NOMO-1 treated with dmso at 0.1 percent for 144 hours (cell line): ENCODE results near the gene TEX19.

Source experiments
- DNase-seq: peaks from one replicate; lab custom pipeline; 2025; ENCODE audit not compliant: unreplicated experiment; lab: John Stamatoyannopoulos, UW

Gene TEX19

DNA sequence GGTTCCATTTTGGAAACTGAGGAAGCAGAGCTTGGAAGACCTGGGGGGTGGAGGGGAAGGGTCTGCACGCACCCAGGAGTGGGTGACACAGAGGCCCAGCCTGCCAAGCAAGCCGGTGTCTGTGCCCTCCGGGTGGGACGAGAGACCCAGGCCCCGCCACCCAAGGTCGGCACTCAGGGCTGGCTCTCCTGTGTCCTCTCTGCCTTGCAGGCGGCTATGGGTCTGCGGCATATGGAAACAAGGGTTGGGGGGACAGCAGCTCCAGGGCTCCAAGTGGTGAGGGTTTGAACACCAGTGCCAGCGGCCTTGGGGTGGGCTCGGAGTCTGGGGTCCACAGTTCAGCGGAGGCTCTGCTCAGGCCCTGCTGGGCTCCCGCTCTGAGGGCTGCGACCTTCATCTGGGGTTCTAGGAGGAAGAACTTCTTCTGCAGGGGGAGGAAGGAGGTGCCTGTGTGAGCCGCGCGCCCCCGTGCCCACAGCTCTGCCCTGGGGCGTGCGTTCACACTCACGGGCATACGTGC, 37.0 kb upstream of the TEX19 start:
- no peak for DNase-seq

DNA sequence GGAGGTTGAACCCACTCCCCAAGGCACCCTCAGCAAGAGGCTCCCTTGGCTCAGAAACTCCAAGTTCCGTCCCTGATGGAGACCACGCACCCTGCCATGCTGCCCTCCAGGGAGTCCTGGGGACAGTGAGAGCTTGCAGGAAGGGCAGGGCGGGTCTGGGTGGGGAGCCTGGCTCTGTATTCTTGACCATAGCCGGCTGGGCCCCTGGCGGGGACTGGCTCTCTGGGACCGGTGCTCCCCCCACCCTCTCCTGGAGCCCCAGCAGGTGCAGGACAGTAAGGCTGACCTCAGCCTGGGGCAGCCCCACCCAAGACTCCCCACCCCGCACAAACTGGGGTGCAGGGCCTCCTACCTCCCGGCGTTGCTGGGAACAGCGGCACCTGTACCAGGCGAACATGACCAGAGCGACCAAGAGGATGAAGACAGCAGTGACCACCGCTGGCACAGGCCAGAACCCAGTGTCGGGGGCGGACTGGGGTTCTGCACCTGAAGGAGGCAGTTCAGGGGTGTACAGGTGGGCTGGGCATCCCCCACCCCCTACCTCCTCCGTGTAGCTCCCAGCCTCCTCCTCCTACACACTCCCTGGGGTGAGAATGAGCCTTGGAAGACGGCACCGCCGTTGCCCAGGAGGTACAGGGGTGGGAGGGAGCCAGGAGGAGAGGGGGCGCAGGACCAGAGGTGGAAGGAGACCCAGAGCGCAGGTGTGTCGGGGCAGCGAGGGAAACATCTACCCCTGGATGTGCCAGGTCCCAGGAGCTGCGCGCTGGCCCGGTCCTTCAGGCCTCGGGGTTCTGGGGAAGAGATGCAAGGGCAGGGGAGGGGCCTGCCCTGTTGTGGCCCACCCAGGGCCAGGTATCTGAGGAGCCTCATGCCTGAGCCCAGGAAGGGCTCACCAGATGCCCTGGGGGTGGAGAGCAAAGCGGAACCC, 36.3 kb upstream of the TEX19 start:
- DNase-seq, result no peak

DNA sequence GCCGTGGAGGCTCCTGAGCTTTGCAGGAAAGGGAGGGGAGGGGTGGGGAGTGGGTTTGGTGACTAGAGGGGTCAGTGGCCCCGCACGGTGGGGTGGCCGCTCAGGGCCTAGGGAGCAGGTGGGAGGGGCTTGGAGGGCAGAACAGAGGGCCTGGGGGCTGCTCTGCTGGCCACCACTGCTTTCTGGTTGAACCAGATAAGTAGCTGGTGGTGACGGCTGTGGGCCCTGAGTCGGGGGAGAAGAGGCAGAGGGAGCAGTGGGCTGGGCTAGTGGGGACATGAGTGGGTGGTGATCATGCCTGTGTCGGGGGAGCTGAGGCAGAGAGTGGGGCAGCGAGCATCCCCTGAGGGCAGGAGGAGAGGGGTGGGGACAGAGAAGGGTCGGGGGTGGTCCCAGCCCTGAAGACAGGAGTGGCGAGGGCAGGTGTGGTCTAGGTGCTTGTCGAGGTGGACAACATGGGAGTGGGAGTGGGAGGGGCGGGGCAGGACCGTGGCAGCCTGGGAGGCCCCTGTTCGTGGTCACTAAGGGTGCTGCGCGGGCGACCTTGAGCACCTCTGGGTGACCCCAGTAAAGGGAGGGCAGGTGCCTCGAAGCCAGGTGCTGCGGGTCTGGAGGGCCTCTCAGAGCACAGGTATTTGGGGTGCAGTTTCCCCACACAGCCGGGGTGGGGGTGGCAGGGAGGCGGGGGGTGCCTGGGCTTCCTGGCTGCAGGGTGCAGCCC, 35.4 kb upstream of the TEX19 start:
- DNase-seq, result no peak

DNA sequence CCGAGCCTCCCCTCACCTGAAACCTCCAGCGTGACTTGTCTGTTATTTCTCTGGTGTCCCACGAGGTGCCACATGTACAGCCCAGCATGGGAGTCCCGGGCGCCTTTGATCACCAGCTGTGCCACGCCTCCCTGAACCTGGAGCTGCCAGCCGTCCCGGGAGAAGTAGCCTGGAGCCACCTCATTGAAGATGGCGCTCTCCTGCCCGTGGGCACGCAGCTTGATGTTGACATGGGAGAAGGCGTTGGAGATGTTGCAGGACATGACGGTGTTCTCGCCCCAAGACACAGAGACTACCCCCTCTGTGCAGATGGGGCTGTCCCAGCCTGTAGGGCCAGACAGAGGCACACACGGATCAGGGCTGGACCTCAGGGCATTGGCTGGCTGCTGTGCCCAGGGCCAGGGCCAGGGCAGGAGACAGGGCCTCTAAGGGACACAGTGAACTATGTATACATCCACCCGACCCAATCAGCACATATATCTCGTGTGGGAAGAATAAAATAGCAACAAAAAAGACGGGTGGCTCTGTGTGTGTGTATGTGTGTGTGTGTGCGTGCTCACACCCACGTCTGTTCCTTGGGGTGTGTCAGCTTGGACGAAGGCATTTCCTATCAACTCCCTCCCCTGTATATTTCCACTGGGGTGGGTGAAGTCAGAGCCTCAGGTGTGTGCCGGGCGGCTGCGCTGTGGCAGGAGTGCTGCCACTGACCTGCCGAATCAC, 34.3 kb upstream of the TEX19 start:
- DNase-seq, result no peak

DNA sequence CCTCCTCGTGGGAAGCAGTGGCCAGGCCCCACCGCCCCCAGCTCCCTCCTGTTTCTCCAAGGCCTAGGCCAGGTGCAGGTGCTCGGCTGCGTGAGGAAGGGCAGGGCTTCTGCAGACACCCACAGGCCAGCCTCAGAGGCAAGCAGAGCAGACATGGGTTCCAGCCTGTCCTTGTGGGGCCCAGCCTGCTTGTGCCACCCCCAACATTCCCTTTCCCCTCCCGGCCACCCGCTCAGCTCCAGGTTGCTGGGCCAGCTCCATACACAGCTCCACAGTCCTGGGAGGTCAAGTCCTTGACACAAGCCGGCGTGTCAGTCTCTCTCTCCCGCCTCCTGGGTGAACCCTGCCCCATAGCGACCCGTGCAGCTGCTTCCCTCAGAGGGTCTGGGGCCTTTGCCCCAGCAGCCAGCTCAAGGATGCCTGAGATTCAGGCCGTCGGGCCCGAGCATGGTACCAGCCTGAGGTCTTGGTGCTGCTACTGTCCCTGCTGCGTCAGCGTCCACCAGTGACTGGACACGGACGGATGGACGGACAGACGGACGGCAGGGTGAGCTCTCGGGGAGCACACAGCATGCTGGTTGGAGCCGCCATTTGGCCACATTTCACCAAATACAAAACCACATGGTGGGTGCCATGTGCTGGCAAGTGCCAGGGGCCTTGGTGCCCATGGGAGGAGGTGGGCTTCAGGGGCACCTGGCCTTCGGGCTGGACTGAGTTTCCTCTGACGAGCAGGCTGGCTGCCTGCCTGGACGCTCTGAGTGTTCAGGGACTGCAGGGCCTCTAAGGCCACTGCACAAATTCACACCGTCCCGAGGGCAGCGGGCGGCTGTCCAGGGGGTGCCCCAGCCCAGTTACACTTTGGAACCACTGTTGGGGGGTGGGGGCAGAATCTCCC, 33.5 kb upstream of the TEX19 start:
- no peak for DNase-seq

DNA sequence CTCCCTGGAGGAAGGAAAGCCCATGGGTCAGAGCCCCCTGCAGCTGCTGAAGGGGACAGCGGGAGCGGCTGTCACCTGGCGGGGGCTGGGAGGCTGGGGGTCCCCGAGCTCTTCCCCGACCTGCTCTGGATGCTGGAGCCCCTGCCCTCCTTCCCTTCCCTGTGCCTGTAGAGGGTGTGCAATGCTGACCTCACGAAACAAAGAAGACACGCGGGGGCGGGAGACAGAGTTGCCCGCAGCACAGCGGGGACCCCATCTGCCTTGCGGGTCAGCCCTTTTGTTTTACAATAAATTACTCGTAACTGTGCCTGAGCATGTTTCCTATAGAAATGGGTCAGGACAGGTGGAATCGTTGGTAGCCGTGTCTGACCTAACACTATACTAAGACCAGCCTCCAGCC, 31.8 kb upstream of the TEX19 start:
- no peak for DNase-seq

DNA sequence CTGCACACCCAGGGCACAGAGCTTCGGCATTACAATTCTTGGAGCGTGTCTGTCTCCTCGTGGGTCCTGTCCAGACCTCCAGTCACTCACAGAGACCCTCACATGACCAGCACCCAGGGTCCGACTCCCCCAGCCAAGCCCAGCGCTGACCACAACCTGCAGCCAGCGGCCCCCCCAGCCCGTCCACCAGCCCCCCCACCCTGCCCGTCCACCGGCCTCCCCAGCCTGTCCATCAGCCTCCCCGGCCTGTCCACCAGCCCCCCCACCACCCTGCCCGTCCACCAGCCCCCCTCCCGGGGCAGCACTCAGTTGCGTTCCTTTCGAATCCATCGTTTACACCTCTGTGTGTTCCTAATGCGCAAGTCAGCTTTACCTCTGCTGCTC, 31.3 kb upstream of the TEX19 start:
- DNase-seq, result no peak

DNA sequence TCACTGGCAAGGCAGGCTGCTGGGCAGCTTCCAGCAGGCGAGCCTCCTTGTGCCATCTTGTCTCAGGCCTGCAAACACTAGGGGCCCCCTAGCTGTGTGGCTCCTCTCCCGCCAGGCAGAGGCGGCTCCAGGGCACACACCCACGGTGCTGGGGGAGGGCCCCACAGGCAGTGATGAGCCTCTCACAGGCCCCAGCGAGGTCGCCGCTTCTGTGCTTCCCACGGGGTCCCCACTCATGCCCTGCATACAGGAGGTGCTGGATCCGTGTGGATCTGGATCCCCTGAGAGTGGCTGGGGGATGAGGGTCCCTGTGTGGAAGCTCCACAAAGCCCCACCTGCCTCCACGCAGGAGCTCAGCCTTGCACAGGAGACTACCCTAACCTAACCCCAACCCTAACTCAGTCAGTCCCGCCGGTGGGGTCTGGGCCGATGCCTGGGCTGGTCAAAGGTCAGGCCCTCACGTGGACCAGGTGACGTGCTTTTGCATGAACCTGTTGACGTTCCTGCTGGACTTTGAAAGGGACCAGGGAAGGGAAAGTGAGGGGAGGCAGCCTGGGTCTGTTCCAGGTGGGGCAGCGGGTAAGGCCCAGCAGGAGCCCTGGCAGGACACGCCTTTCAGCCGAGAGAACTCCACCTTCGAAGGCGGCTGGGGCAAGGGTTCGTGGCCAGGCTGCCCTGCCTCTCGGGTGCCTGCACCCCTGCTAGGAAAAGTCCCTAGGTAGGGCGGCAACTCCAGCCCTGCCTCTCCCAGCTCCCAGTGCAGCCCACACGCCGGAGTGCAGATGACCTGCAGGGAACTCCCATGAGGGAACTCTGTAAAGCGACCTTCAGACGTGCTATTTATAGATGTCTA, 30.7 kb upstream of the TEX19 start:
- no peak for DNase-seq

DNA sequence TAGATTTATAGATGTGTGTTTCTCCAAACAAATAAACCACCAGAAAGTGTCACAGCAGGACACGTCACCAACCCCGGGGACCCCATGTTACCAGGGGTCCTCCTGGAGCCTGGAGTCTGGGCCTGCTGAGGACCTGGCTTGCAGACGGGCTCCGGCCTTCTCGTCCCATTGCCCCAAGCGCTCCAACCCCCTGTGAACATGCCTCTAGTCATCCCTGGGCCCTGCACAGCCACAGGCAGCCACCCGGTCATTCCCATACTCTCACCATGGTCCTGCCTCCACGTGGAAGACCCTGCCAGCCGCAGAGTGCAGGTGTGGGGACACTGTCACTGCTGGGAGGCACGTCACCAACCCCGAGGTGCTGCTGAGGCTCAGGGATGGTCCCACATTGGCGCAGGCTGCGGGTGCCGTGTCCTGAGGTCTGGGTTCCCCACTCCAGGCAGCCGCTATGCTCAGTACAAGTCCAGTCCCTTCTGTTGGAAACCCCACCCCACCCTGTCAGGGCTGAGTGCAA, 30.0 kb upstream of the TEX19 start:
- DNase-seq, result no peak

DNA sequence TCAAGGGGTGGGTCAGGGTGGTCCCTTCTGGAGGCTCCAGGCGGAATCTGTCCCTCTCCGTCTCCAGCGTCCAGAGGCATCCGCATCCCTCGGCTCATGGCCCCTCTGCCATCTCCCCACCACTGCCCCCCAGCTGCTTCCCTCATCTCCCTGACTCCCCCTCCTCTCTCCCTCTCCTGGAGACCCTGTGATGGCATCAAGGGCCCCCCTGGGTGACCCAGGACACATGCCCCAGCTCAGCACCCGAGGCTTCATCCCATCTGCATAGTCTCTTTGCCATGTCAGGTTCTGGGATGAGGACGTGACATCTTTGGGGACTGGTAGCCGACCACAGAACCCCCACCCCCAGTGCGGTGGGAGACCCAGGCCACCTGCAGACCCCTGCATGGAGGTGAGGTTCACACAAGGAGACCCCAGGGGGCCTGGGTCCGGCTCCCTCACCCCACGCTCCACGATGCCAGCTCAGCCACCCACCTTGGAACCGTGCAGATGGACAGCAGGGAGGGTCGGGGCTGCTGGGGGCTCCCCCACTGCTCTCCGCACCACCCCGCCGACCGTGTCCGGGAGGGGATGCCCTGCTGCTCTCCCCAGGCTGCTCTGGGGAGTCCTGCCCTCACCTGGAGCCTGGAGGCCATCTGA, 29.2 kb upstream of the TEX19 start:
- no peak for DNase-seq

DNA sequence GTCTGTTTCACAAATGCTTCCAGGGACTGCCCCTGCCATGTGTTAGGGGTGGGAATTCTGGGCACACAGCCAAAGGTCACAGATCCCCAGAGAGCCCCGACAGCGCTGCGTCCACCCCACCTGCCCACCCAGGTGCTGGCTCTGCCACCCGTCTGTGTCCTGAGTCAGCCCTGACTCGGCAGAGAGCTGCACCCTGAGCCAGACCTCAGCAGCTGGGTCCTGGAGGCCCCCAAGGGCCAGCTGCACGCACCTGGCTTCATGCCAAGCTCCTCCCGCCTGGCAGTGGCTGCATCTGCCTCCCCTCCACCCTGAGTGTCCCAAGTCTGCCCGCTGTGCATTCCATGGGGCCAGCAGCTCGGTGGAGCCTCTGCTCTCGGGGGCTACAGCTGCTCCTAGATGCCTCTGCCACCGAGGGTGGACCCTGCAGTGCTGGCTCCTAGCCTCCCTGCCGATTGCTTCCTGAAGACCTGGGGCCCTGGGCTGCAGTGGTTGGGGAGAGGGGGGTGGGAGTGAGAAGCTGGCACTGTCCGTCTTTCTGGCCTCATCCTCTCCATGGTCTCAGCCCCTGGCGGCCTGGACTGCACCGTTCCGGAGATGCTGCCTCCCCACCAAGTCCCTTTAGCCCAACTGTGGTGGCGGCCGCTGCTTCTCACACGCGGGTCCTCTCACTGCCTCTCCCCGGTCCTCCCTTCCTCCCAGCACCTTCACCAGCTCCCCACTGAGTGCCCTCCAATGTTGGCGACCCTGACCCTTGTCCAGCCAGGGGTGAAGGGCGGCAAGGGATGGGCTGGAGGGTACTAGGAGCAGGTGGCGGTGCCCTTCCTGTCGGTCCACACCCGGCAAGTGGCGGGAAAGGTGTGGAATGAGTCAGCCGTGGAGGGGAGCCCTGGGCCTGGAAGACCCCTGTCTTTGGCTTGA, 28.5 kb upstream of the TEX19 start:
- DNase-seq, result no peak

DNA sequence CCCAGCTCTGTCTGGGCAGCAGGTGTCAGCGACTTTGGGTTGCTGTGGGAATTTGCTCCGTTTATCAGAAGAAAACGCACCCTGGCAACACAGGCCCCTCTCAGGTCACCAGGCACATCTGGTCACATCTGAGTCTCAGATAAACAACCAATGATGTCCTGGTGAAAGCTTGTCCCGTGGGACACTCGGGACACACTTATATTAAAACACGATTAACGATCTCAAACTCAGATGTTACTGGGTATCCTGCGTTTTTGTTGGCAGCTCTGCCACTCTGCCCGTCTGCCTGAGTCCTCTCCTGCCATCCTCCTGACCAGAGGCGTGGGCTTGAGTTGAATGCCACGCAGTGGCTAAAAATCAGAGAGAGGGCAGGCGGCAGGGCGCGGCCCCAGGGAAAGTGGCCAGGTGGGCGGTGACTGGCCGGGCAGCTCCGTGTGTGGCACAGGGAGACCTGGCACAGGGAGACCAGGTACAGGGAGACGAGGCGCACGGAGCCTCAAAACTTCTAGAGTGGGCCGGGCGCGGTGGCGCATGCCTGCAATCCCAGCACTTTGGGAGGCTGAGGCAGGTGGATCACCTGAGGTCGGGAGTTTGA, 27.6 kb upstream of the TEX19 start:
- no peak for DNase-seq

DNA sequence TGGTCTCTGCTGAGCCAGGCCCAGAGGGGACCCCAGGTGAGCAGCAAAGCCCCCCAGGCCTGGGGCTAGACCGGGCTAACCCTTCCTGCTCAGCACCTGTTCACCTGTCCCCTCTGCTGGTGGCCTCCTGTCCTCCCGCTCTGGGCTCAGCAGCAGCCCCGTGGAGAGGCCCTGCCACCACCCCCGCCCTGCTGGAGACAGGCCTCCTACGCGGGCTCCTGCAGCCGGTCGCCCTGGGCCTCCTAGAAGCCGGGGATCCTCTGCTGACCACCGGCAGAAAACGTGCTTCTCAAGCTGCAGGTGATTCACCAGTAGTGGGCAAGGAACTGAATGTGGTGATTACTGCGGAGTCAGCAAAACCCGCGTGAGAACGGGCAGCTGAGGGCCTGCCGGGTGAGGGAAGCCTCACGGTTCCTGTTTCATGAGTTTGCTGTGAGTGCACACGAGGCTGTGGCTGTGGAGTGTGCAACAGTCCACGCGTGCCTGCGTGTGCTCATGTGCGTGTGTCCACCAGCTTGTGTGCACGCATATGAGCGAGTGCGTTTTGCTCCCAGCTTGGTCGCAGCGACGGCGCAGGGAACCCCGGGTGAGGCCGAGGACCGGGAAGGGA, 26.3 kb upstream of the TEX19 start:
- DNase-seq, result peak; percentile 46

DNA sequence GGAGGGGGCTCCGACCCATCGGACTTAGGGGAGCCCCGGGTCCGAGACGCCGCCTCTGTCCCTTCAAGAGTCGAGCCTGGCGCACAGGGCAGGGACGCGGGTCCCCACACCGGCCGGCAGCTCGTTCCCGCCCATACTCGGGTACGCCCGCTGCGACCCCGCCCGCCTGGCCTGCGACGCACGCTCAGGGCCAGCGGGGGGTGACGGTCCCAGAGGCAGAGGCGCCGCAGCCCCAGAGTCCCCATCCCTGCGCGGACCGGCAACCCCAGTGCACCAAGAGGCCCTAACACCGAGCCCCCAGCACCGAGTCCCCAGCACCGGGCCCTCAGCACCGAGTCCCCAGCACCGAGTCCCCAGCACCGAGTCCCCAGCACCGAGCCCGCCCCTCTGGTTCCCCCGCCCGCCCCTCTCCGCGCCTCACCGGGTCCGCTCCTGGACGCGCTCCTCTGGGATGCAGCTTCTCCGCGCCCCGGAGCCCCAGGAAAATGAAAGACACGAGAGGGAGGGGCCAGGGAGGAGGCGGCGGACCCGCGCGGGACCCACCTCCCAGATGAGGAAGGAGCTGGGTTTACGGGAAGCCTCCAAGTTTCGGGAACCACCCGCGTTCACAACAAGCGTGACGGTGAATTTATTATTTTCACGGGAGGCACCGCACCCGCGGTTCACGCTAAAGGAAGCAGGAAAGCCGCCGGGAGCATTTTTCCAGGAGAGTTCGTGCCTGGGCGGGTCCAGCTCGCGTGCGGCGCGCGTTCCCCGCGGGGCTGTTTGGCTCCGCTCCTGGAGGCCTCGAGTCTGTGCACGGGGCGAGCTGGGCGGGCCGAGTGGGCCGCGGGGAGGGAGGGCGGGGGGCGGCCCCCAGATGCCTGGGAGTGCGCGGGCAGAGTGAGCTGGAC, 25.5 kb upstream of the TEX19 start, which contains the start of gene SECTM1:
TSS of gene SECTM1 (minus strand) at position 488 of the 893 bp plus-strand sequence. CDS start 6,526 bp downstream, outside the sequence.
- DNase-seq, result no peak

DNA sequence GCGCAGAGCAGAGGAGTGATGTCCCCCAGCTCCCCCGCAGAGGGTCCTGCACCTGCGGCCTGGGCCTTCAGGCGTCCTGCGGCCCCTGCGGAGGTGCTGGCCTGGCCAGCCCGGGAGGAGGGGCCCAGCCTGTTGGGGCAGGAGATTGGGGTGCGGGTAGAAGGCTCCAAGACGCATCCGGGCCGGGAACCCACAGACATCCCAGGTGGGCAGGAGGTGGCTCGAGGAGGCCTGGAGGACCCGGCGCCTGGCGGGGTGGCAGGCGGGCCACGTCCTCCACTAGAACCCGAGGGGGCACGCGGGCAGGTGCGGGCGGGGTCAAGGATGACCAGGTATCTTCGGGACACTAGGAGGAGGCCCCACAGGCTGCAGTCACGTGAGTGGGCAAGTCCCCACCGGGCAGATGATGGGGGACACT, 24.8 kb upstream of the TEX19 start:
- DNase-seq, result no peak
